ENCODE results near the gene TRIM59.
"Not testable (repeated sequence)": the region's sequence is repeated elsewhere in the genome, so short reads cannot be mapped to it uniquely, and the experiment has no call there.

TRIM59 gene

DNA sequence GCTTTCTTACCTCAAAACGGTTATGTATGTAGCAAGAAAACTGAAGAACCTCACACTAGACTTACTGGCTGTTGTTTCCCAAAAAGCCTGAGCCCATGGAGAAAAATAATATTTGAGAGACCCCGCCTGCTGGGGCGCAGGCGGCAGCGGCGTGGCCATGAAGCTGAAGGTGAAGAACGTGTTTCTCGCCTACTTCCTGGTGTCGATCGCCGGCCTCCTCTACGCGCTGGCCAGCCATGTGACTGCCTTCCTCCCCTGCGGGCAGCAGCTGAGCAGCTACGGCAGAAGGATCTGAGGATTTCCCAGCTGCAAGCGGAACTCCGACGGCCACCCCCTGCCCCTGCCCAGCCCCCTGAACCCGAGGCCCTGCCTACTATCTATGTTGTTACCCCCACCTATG, 2.7 kb upstream of the TRIM59 start:
- not testable (repeated sequence) for DNase-seq

- no peak for DNase-seq
Measured at GRCh38 chr3:160451602-160452001, 2.0 kb upstream of the TRIM59 start.

- no peak for DNase-seq
Measured at GRCh38 chr3:160450846-160451245, 1.3 kb upstream of the TRIM59 start.

DNA sequence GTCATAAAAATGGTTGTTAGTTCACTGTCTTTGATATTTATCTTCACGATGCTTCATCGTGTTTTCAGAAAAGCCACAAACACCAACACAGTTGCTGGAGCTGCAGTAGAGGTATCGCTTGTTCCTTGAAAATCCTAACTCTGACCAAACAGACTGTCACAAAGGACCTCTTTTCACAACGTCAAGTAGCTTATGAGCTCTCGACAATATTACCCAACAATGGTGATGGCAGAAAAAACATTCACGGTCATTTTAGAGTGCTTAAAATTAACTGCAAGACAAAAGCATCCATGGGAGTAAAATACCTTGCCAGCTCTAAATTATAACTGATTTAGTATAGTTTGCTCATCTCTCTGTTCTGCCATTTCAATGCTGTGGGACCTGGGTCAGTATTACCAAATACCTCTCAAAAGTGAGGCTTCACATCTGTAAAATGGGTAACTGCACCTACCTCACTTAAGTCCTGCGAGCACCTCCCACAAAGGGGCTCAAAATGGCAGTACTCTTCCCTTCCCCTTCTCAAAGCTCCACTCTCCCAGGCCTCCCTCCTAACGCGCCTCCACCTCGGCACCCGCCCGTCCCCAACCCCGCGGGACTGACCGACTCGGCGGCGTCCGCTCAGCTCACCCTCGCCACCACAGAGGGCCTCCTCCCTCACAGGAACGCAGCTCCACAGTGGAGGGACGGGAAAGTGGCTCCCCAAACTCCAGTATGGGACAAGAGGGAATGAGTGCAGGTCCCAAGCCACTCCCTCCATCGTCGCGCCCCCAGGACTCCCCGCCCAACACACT, 546 bp downstream of the TRIM59 start:
- DNase-seq = peak; percentile 80

DNA sequence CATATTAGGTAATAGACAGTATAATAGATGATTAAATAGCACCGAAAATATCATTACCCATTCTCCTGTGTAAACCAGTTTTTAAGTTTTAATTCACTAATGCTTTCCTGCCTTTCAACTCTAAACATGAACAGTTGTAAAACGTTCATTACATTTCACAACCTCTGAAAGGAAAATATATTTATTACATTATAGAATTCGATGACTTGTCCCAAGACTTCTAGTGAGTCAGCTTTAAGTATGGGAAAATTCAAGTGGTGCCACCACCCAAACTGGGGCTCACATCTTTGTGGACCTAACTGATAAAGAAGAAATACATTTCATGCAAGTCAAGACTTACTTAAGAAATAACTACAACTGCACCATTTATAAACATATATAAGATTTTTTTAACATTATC, 2.0 kb downstream of the TRIM59 start:
- DNase-seq = peak; percentile 70

- DNase-seq = no peak
Measured at GRCh38 chr3:160446522-160447056, 3.0 kb downstream of the TRIM59 start.

DNA sequence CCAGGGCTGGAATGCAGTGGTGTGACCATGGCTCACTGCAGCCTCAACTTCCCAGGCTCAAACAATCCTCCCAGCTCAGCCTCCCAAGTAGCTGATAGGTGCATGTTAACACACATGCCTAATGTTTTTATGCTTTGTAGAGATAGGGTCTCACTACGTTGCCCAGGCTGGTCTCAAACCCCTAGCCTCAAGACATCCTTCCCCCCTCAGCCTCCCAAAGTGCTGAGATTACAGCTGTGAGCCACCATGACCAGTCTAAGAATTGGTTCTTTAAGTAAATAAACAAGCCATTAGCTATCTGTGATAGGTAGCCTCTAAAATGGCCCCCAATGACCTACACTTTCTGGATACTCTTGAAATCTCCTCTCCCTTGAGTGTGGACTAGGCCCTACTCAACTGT, 3.7 kb downstream of the TRIM59 start:
- DNase-seq = no peak

GRCh38 chr3:160444411-160444810, 5.2 kb downstream of the TRIM59 start:
- DNase-seq = peak; percentile 69

GRCh38 chr3:160440687-160441086, 8.9 kb downstream of the TRIM59 start:
- DNase-seq = no peak

DNA sequence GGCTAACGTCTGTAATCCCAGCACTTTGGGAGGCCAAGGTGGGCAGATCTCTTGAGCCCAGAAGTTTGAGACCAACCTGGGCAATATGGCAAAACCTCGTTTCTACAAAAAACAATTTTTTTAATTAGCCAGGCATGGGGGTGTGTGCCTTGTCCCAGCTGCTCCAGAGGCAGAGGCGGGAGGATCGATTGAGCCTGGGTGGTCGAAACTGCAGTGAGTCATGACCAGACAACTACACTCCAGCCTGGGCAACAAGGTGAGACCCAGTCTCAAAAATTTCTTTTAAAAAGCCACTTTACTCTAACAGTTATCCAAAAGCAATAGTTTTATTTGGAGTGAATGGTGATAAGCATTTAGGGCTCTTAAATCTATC, 12.5 kb downstream of the TRIM59 start:
- DNase-seq = no peak

- no peak for DNase-seq
Measured at GRCh38 chr3:160435747-160436146, 13.8 kb downstream of the TRIM59 start.

DNA sequence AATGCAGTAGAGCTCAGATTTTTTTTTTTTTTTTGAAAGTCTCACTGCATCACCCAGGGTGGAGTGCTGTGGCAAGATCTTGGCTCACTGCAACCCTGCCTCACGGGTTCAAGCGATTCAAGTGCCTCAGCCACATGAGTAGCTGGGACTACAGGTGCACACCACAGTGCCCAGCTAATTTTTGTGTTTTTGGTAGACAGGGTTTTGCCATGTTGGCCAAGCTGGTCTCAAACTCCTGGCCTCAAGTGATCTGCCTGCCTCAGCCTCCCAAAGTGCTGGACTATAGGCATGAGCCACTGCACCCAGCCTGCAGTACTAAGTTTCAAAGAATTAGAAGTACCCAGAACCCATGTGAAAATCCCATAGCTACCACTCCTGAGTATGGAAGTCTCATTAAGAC, 14.5 kb downstream of the TRIM59 start:
- DNase-seq = no peak

DNA sequence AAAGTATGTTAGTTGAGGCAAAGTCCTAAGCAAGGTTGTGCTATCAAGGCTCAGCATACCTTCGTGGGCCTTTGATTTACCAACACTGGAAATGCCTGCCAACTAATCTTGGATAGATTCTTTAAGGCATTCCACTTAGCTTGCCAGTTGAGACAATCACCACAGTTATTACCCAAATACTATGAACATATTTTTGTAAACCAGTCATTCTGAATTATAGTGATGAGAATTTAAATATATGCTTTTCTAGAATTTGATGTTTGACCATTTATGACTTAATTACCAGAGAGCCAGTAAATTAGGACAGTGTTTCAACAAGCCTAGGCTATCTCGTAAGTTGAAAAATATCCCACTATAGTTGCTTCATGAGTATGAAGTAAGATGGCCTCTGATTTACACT, 15.5 kb downstream of the TRIM59 start:
- DNase-seq = no peak

GRCh38 chr3:160427832-160428424, 21.7 kb downstream of the TRIM59 start:
- DNase-seq = no peak

GRCh38 chr3:160417311-160417710, 32.3 kb downstream of the TRIM59 start:
- DNase-seq = no peak

DNA sequence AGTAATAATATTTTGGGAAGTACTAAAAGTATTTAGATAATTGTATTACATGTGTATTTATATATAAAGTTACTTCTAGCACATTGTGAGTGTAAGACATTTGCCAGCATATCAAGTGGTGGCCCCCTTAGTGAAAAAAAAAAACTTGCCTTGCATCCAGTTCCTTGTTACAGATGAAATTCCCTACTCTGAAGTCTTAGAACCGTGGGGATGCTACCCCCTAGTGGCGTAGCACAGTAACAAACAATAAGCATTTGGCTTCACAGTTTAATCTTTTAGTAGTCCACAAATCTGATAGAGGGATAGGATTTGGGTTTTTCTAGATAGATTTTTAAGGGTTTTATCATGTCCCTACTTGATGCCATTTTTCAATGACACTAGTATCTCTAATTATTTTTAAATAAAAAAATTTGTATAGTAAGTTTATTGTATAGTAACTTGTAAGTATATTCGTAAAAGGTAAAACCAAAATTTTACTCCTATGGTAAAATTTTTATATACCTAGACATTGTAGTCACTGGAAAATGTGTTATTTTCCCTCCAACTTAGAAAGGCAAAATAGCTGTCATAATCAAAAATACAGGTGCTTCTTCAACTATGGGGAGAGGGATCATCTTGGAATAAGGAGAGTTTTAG, 35.9 kb downstream of the TRIM59 start:
- peak; percentile 86 for DNase-seq

DNA sequence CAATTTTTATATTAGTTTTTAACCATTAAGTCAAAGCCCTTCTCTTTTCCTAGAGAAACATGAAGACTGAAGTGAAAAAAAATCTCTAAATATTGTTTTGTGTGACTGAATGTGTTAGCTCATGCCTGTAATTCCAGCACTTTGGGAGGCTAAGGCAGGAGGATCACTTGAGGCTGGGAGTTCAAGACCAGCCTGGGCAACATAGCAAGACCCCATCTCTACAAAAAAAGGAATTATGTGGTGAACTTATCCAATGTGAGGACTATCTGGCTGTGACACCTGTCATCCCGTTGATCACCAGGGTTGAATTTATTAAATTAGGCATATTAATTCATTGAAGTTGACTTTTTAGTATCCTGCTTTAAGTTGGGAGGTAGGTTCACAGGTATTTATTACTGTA, 37.1 kb downstream of the TRIM59 start:
- DNase-seq = no peak

DNA sequence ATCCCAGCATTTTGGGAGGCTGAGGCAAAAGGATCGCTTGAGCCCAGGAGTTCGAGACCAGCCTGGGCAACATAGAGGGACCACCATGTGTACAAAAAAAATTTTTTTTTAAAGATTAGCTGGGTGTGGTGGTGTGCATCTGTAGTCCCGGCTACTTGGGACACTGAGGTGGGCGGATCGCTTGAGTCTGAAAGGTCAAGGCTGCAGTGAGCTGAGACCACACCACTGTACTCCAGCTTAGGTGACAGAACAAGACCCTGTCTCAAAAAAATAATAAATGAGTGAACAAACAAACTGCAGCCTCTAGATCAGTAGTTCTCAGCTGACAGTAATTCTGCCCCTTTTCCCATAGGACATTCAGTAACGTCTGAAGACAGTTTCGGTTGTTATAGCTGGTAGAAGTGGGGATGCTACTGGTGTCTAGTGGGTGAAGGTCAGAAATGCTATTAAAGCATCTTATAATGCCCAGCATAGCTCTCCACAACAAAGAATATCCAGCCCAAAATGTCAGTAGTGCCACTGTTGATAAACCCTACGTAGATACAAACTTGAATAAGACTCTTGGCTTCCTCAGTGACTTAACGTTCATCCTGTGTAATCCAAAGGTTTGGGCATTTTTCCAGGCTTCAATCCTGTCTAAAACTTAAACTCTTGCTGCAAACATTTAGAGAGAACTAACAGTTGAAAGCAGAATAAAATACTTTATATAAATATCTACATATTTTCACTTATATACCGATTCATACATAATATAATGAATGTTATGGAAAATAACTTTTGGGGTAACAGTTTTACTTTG, 39.6 kb downstream of the TRIM59 start:
- DNase-seq = no peak

GRCh38 chr3:160403796-160404470, 45.7 kb downstream of the TRIM59 start:
- DNase-seq = no peak

DNA sequence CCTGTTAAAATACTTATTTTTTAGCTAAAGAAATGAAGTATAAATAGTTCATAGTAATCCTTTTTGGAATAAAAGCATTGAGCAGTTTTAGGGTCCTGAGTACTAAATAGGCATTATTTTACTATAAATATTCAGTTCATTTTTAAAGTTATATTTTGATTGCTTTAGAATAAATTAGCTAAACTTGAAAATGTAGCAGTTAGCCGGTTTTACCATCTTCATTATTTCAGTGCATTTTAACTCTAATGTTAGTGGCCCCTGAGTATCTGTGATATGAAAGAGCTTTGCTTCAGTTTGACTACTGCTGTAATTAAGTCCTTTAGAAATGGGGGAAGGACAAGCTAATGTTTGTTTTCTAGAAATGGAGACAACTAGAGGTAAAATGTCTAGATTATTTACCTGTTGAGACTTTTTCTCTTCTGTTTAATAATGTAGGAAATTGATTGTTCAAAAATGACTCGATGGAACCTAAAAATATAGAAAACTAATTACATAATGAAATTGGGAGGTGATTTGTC, 46.5 kb downstream of the TRIM59 start:
- DNase-seq = no peak

- DNase-seq = no peak
Measured at GRCh38 chr3:160402221-160403027, 47.2 kb downstream of the TRIM59 start.

All from hematopoietic multipotent progenitor cell treated with erythropoietin and hydrocortisone succinate and interleukin-3 and kit ligand, for 8 days (in vitro differentiated cells).